Mesenchymal stem cell (in vitro differentiated cells and primary cell): ENCODE results near the gene MSI2.

ENCODE experiments used
- DNase-seq: peaks from one replicate; pipeline ENCODE4 v3.0.0-alpha.2; 2013
- H2AFZ ChIP-seq: one replicate; pipeline ENCODE4 v1.6.1; 2013; ENCODE audit warnings: low read depth, mild to moderate bottlenecking, control low read depth, inconsistent platforms, low read length, moderate library complexity
- H2AK5ac ChIP-seq: 2 replicates; pipeline ENCODE4 v1.6.1; 2013; ENCODE audit warnings: low read length, moderate library complexity, mild to moderate bottlenecking, inconsistent platforms; ENCODE audit not compliant: severe bottlenecking
- H2BK120ac ChIP-seq: one replicate; pipeline ENCODE4 v1.6.1; 2013; ENCODE audit warnings: low read depth, mild to moderate bottlenecking, inconsistent platforms, low read length, moderate library complexity
- H2BK12ac ChIP-seq, 2 experiments: one replicate each; pipeline ENCODE4 v1.6.1; 2013; ENCODE audit warnings: inconsistent platforms in 2 of 2, low read length in 2 of 2, mild to moderate bottlenecking in 2 of 2, moderate library complexity in 2 of 2, control low read depth in 1 of 2
- H2BK15ac ChIP-seq: one replicate; pipeline ENCODE4 v1.6.1; 2013; ENCODE audit warnings: mild to moderate bottlenecking, low read depth, inconsistent platforms; ENCODE audit not compliant: poor library complexity, severe bottlenecking
- H2BK5ac ChIP-seq: 2 replicates; pipeline ENCODE4 v1.6.1; 2013; ENCODE audit warnings: low read depth, mild to moderate bottlenecking, low read length, control low read depth, inconsistent platforms; ENCODE audit not compliant: poor library complexity, severe bottlenecking
- H3K14ac ChIP-seq, 2 experiments: one replicate each; pipeline ENCODE4 v1.6.1; 2013; ENCODE audit warnings: inconsistent platforms in 2 of 2, low read length in 2 of 2, control low read depth in 1 of 2, mild to moderate bottlenecking in 1 of 2, moderate library complexity in 1 of 2
- H3K18ac ChIP-seq, 2 experiments: one replicate each; pipeline ENCODE4 v1.6.1; 2013; ENCODE audit warnings: inconsistent platforms in 2 of 2, low read length in 2 of 2, control low read depth in 1 of 2, low read depth in 1 of 2, mild to moderate bottlenecking in 1 of 2
- H3K23ac ChIP-seq, 2 experiments: one replicate each; pipeline ENCODE4 v1.6.1; 2013; ENCODE audit warnings: inconsistent platforms in 2 of 2, low read length in 2 of 2, mild to moderate bottlenecking in 2 of 2, moderate library complexity in 2 of 2, control low read depth in 1 of 2
- H3K27ac ChIP-seq: 2 replicates; pipeline ENCODE4 v1.5.1; 2013; ENCODE audit warnings: mild to moderate bottlenecking, moderate library complexity, low read length, control low read depth, inconsistent platforms; ENCODE audit not compliant: poor library complexity, severe bottlenecking
- H3K27me3 ChIP-seq, 2 experiments: 2 replicates each; pipeline versions ENCODE4 v1.6.1 to v1.7.0; 2013; ENCODE audit warnings: low read length in 2 of 2, mild to moderate bottlenecking in 2 of 2, moderate library complexity in 2 of 2, control low read depth in 1 of 2, inconsistent platforms in 1 of 2; ENCODE audit not compliant: control insufficient read depth in 1 of 2, insufficient read depth in 1 of 2
- H3K36me3 ChIP-seq, 2 experiments: 2 replicates each; pipeline versions ENCODE4 v1.6.1 to v1.7.0; 2013; ENCODE audit warnings: low read length in 2 of 2, control low read depth in 1 of 2, inconsistent platforms in 1 of 2, low read depth in 1 of 2, mild to moderate bottlenecking in 1 of 2; ENCODE audit not compliant: insufficient read depth in 2 of 2, control insufficient read depth in 1 of 2
- H3K4ac ChIP-seq, 2 experiments: one replicate each; pipeline ENCODE4 v1.6.1; 2013; ENCODE audit warnings: inconsistent platforms in 2 of 2, low read length in 2 of 2, mild to moderate bottlenecking in 2 of 2, moderate library complexity in 2 of 2, control low read depth in 1 of 2, low read depth in 1 of 2
- H3K4me1 ChIP-seq: 2 replicates; pipeline ENCODE4 v1.6.1; 2013; ENCODE audit warnings: low read depth, low read length, control low read depth; ENCODE audit not compliant: control insufficient read depth, insufficient read depth
- H3K4me2 ChIP-seq: 2 replicates; pipeline ENCODE4 v1.6.1; 2013; ENCODE audit warnings: low read length, mild to moderate bottlenecking, inconsistent platforms; ENCODE audit not compliant: poor library complexity, severe bottlenecking
- H3K4me3 ChIP-seq, 2 experiments: 2 replicates each; pipeline versions ENCODE4 v1.5.1 to v1.7.0; 2013; ENCODE audit warnings: low read length in 2 of 2, mild to moderate bottlenecking in 2 of 2, control low read depth in 1 of 2, low read depth in 1 of 2; ENCODE audit not compliant: insufficient read depth in 1 of 2
- H3K79me1 ChIP-seq: replicated peaks from 2 replicates; pipeline ENCODE4 v1.6.1; 2013; ENCODE audit warnings: mild to moderate bottlenecking, control low read depth, low read length, inconsistent platforms; ENCODE audit not compliant: poor library complexity, severe bottlenecking
- H3K9ac ChIP-seq: 2 replicates; pipeline ENCODE4 v1.7.0; 2013; ENCODE audit warnings: mild to moderate bottlenecking, low read length, moderate library complexity
- H3K9me3 ChIP-seq: 2 replicates; pipeline ENCODE4 v1.7.0; 2013; ENCODE audit warnings: mild to moderate bottlenecking, low read length; ENCODE audit not compliant: control insufficient read depth
- H4K8ac ChIP-seq: one replicate; pipeline ENCODE4 v1.6.1; 2013; ENCODE audit warnings: inconsistent platforms, mild to moderate bottlenecking, low read length, moderate library complexity
- H4K91ac ChIP-seq: one replicate; pipeline ENCODE4 v1.6.1; 2013; ENCODE audit warnings: mild to moderate bottlenecking, low read length, inconsistent platforms
- WGBS: methylation state at CpG from one replicate; pipeline ENCODE4 v1.1.7; 2013; ENCODE audit warnings: mixed read lengths; 5-methylcytosine and 5-hydroxymethylcytosine counted together

The MSI2 gene

DNA sequence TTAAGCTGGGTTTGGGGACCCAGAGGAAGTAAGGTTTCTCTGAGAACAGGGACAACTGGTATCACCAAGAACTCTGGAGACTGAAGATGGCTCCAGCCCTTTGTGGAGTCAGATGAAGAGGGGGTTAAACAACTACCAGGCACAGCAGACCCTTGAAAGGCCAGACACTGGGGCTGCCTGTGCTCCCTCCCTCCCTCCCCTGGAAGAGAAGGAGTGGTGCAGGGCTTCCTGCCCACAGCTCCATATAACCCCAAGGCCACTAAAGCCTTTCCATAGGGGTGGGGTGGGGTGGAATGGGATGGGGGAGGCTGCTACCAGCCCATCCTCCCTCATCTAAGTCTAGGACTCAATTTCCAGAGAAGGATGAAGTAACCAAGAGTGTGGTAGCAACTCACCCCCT lies 422.1 kb downstream of the MSI2 start:
- H2BK120ac ChIP-seq, result no peak overlapping the region
- no peak overlapping the region for H2AFZ ChIP-seq
- no peak overlapping the region for H3K4me2 ChIP-seq
- no peak overlapping the region for H2BK15ac ChIP-seq
- no peak overlapping the region for H3K14ac ChIP-seq
- no peak overlapping the region for H3K27ac ChIP-seq
- no peak overlapping the region for H4K8ac ChIP-seq
- no peak overlapping the region for H2BK5ac ChIP-seq
- H4K91ac ChIP-seq, result no peak overlapping the region
- no peak overlapping the region for H3K9ac ChIP-seq
- H3K79me1 ChIP-seq, result peaks cover 3% of the 10 kb centered on the region
- H3K23ac ChIP-seq, result no peak overlapping the region
- H3K4me1 ChIP-seq, result no peaks in the 10 kb centered on the region
- H3K27me3 ChIP-seq, result no peaks in the 10 kb centered on the region
- H2AK5ac ChIP-seq, result no peak overlapping the region
- H3K9me3 ChIP-seq, result no peaks in the 10 kb centered on the region
- no peak for DNase-seq
- H3K4me3 ChIP-seq, result no peak overlapping the region
- H3K18ac ChIP-seq, result no peak overlapping the region
- no peak overlapping the region for H3K4ac ChIP-seq
- H2BK12ac ChIP-seq, result no peak overlapping the region
- peaks cover 0 to 35% of the 10 kb centered on the region in 2 experiments for H3K36me3 ChIP-seq

DNA sequence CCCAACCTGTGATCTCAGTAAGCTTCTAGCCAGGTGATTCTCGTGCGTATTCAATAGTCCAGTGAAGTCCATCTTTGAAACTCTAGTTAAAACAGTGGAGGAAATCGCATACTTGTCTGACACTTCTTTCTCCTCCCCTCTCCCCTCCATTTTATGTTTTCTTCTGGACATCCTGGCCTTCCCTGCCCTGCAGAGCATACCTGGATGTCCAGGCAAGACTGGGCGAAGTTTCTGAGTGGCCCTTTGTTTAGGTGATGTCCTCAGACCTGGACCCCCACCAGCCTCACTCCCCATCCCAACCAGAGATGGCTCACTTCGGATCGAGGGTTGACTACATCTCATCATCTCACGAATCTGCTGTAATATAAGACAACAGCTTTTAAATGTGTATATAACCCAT lies 423.0 kb downstream of the MSI2 start:
- Histone ChIP-seq H3K4me3 (no peak overlapping the region), H3K9ac (no peak overlapping the region), H2BK5ac (no peak overlapping the region), H3K18ac (no peak overlapping the region), H3K4me2 (no peak overlapping the region), H2AFZ (no peak overlapping the region), H3K27me3 (no peaks in the 10 kb centered on the region), H2BK15ac (no peak overlapping the region), H4K8ac (no peak overlapping the region), H3K14ac (no peak overlapping the region), H3K36me3 (peaks cover 0 to 35% of the 10 kb centered on the region in 2 experiments), H3K4ac (no peak overlapping the region), H2BK120ac (no peak overlapping the region), H3K9me3 (no peaks in the 10 kb centered on the region), H3K4me1 (no peaks in the 10 kb centered on the region), H3K27ac (no peak overlapping the region), H2BK12ac (no peak overlapping the region), H4K91ac (no peak overlapping the region), H3K79me1 (peaks cover 3% of the 10 kb centered on the region), H3K23ac (no peak overlapping the region), H2AK5ac (no peak overlapping the region)
- DNase-seq, result no peak
- WGBS, result 92% methylated on average over 6 of the region's 7 CpGs

DNA sequence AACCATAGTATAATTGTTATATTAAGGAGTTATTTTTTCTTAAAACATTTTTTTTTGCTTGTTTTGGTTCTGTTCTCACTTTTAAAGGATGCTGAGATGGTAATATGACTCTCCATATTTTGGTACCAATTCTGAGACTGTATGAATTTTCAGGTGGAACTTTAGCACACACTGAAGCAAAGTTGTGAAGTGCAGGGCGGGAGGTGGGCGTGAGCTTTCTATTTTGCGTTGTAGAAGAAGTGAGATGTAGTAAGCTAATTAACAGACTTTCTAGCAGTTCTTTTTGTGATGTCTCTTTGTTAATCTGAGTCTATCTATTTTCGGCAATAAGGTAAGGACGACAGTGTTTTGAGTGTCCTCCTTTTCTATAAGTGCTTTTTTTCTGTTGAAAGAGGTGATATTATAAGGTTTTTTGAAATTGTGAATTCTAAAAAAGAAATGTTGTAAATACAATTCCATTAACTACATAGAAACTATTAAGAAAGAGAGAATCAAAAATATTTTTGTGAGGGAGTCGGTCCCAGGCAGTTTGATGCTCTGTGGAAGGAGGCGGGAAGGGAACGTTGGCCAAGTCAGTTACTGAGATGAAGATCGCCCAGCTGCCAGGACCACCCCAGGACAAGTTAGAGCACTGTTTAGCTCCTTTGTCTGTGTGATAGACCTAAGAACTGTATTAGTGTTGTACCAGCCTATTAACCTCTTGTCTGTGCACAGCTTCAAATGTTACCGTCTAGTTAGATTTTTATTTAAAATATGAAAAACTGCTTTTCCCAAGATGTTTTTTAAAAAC lies 423.8 kb downstream of the MSI2 start:
- no peak for DNase-seq
- Histone ChIP-seq H3K18ac (no peak overlapping the region), H2BK5ac (no peak overlapping the region), H3K27ac (no peak overlapping the region), H3K4me2 (no peak overlapping the region), H2BK15ac (no peak overlapping the region), H2AK5ac (no peak overlapping the region), H3K9me3 (no peaks in the 10 kb centered on the region), H3K23ac (no peak overlapping the region), H2AFZ (no peak overlapping the region), H3K4ac (no peak overlapping the region), H3K36me3 (peaks cover 0 to 30% of the 10 kb centered on the region in 2 experiments), H2BK12ac (no peak overlapping the region), H2BK120ac (no peak overlapping the region), H4K91ac (no peak overlapping the region), H3K27me3 (no peaks in the 10 kb centered on the region), H3K79me1 (peaks cover 3% of the 10 kb centered on the region), H3K4me1 (no peaks in the 10 kb centered on the region), H4K8ac (no peak overlapping the region), H3K4me3 (no peak overlapping the region), H3K9ac (no peak overlapping the region), H3K14ac (no peak overlapping the region)
- 98% methylated on average over 9 of the region's 10 CpGs for WGBS

DNA sequence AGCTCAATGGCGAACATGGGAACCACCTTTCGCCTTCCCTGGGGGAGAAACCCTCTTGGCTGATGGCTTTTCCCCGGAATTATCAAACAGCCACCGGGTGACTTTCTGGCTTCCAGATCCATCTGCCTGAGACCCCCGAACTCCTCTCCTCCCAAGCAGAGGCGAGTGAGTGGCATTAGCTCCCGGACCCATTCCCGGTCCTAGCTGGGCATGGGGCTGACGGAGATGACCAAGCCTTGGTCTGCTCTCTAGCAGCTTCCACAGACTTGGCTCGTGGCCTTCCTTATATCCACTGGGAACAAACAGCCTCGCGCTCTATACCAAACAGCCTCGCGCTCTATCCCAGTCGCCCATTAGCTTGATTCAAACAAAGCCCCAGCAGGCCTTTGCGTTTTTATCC lies 426.4 kb downstream of the MSI2 start:
- no peak overlapping the region for H2BK12ac ChIP-seq
- no peak for DNase-seq
- WGBS, result over 99% methylated on average over 15 of the region's 16 CpGs

More for the DNA sequence above, 426.4 kb downstream of the MSI2 start:
- Histone ChIP-seq H3K4me3 (no peak overlapping the region), H3K14ac (no peak overlapping the region), H2AK5ac (no peak overlapping the region), H3K79me1 (peaks cover 3% of the 10 kb centered on the region), H3K9ac (no peak overlapping the region), H3K18ac (no peak overlapping the region), H2BK120ac (no peak overlapping the region), H3K23ac (no peak overlapping the region), H3K4ac (no peak overlapping the region), H3K27me3 (no peaks in the 10 kb centered on the region), H3K27ac (no peak overlapping the region), H3K9me3 (no peaks in the 10 kb centered on the region), H2AFZ (no peak overlapping the region), H2BK15ac (no peak overlapping the region), H4K91ac (no peak overlapping the region), H3K4me2 (no peak overlapping the region), H3K36me3 (peaks cover 0 to 18% of the 10 kb centered on the region in 2 experiments), H2BK5ac (peak overlapping the region; percentile 9), H3K4me1 (no peaks in the 10 kb centered on the region), H4K8ac (no peak overlapping the region)
